KMS-11 (cell line): Measurements from ENCODE around the gene SEC14L6.

Experiments
- H2AFZ ChIP-seq: fragments of 200-600 bp; sonication (generic); 2 replicates; pipeline ENCODE4 v1.6.1; 2016; ENCODE audit warnings: antibody characterized with exemption, mixed run types, low read depth
- H3K27ac ChIP-seq: fragments of 200-600 bp; sonication (generic); 2 replicates; pipeline ENCODE4 v1.6.1; 2016; ENCODE audit warnings: mild to moderate bottlenecking, mixed run types
- H3K27me3 ChIP-seq: fragments of 200-600 bp; sonication (generic); 2 replicates; pipeline ENCODE4 v1.6.1; 2017; ENCODE audit warnings: mild to moderate bottlenecking, low read depth, mixed run types, moderate library complexity; ENCODE audit not compliant: insufficient read depth
- H3K36me3 ChIP-seq: fragments of 200-600 bp; sonication (generic); 2 replicates; pipeline ENCODE4 v1.6.1; 2017; ENCODE audit warnings: mild to moderate bottlenecking, mixed run types; ENCODE audit not compliant: insufficient read depth
- H3K4me1 ChIP-seq: fragments of 200-600 bp; sonication (generic); 2 replicates; pipeline ENCODE4 v1.6.1; 2016; ENCODE audit warnings: mild to moderate bottlenecking, low read depth, mixed run types; ENCODE audit not compliant: poor library complexity, severe bottlenecking
- H3K4me2 ChIP-seq: fragments of 200-600 bp; sonication (generic); 2 replicates; pipeline ENCODE4 v1.7.0; 2016; ENCODE audit warnings: mild to moderate bottlenecking, mixed run types
- H3K4me3 ChIP-seq: fragments of 200-600 bp; sonication (generic); IDR thresholded peaks from 2 replicates; pipeline ENCODE4 v1.6.1; 2017; ENCODE audit warnings: low read depth, low read length, mixed read lengths; ENCODE audit not compliant: insufficient read depth
- H3K79me2 ChIP-seq: fragments of 200-600 bp; sonication (generic); 2 replicates; pipeline ENCODE4 v1.6.1; 2016; ENCODE audit warnings: low read depth, mixed run types; ENCODE audit not compliant: insufficient read depth
- H3K9ac ChIP-seq: fragments of 200-600 bp; sonication (generic); 2 replicates; pipeline ENCODE4 v1.6.1; 2016; ENCODE audit warnings: mild to moderate bottlenecking, mixed run types
- H4K20me1 ChIP-seq: fragments of 200-600 bp; sonication (generic); 2 replicates; pipeline ENCODE4 v1.6.1; 2016; ENCODE audit warnings: mild to moderate bottlenecking, mixed run types; ENCODE audit not compliant: insufficient read depth
- CTCF ChIP-seq: fragments of 200-600 bp; sonication (generic); conservative IDR thresholded peaks from 2 replicates; pipeline ENCODE4 v1.6.1; 2017; ENCODE audit warnings: low read depth, mild to moderate bottlenecking, antibody characterized with exemption, low read length, moderate library complexity, mixed read lengths

Gene SEC14L6

GRCh38 chr22:30526656-30527055 is 19.9 kb downstream of the SEC14L6 start:
- Histone ChIP-seq H3K4me2 (no peak overlapping the region), H2AFZ (no peak overlapping the region), H3K4me1 (no peaks in the 10 kb centered on the region), H4K20me1 (no peaks in the 10 kb centered on the region), H3K9ac (no peak overlapping the region), H3K4me3 (no peak overlapping the region), H3K36me3 (no peaks in the 10 kb centered on the region), H3K27me3 (no peaks in the 10 kb centered on the region; the same call in 1 of the 2 replicates), H3K79me2 (no peaks in the 10 kb centered on the region), H3K27ac (no peak overlapping the region)
- TF ChIP-seq CTCF = no peak

DNA sequence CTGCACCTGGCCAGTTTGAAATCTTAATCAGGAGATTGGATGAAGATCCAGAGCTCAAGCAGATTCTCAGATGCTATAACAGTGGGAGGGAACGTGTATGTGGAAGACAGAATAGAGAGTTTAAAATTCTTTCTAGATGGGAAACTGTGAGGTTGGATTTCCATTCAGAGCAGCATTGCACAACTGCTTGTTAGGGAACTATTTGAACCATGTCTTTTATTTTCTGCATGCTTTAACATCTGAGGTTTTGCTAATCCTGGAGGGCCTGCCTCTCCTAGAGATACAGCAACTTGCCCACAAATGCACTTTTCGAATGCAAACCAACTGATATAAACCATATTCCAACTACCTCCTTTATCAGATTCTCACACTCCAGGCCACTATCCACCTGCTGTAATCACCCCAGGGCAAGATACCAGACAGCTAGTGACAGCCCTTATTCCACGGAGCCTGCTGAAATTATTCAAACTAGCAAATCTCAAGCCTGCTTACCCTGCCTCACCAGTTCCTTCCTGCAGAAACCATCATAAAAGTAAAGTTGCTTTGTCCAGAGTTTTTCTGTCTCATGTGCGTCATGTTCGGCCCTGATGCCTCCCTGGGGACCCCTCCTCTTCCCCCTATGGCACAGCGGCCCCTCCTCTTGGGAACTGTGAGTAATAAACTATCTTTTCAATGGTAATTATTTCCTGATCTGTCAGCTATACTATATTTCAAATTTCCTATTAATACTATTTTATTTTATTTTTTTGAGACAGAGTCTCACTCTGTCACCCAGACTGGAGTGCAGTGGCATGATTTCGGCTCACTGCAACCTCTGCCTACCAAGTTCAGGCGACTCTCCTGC is 22.7 kb downstream of the SEC14L6 start:
- H3K4me3 ChIP-seq = no peak overlapping the region
- no peaks in the 10 kb centered on the region for H3K36me3 ChIP-seq
- H3K27me3 ChIP-seq = no peaks in the 10 kb centered on the region; the same call in 1 of the 2 replicates
- no peak for TF ChIP-seq CTCF
- no peaks in the 10 kb centered on the region for H3K79me2 ChIP-seq
- no peaks in the 10 kb centered on the region for H4K20me1 ChIP-seq
- H3K27ac ChIP-seq = no peak overlapping the region
- no peak overlapping the region for H3K9ac ChIP-seq
- no peaks in the 10 kb centered on the region for H3K4me1 ChIP-seq
- no peak overlapping the region for H3K4me2 ChIP-seq
- H2AFZ ChIP-seq = no peak overlapping the region

- H3K27ac ChIP-seq = no peak overlapping the region
These were observed 25.0 kb downstream of the SEC14L6 start for GRCh38 chr22:30521368-30522156.

More at GRCh38 chr22:30521368-30522156, 25.0 kb downstream of the SEC14L6 start:
- Histone ChIP-seq H3K79me2 (no peaks in the 10 kb centered on the region), H2AFZ (no peak overlapping the region), H3K4me3 (no peak overlapping the region), H3K4me1 (no peaks in the 10 kb centered on the region), H4K20me1 (no peaks in the 10 kb centered on the region), H3K4me2 (no peak overlapping the region), H3K27me3 (no peaks in the 10 kb centered on the region; the same call in 1 of the 2 replicates), H3K9ac (no peak overlapping the region), H3K36me3 (no peaks in the 10 kb centered on the region)
- TF ChIP-seq CTCF = no peak
